ENCODE measurements around the gene SHD. TPM values are rescaled to one million over a fixed set of nuclear protein-coding genes. Genes with fewer than 3 reads are reported as not detected.

The SHD gene
- total RNA-seq, 1 donor from 2014 or later = 0.79 TPM

- Mint-ChIP-seq H3K4me1 (ENCODE audit: low read depth, unreplicated experiment) (no peaks in the 10 kb centered on the region), H3K27me3 (ENCODE audit: low read depth, unreplicated experiment) (peaks cover 2% of the 10 kb centered on the region), H3K9me3 (ENCODE audit: unreplicated experiment) (peaks cover 19% of the 10 kb centered on the region), H3K36me3 (ENCODE audit: low read depth, unreplicated experiment) (peaks cover 26% of the 10 kb centered on the region), H3K4me3 (ENCODE audit: unreplicated experiment) (no peak overlapping the region), H3K27ac (ENCODE audit: unreplicated experiment) (no peak overlapping the region)
- no peak overlapping the region for H3K4me3 ChIP-seq (ENCODE audit: insufficient read depth, low read depth, low read length)
- no peaks in the 10 kb centered on the region for H3K4me1 ChIP-seq (ENCODE audit: insufficient read depth, low read length)
- H3K27ac ChIP-seq (ENCODE audit: low read depth, low read length) = no peak overlapping the region
- no peaks in the 10 kb centered on the region for H3K36me3 ChIP-seq (ENCODE audit: insufficient read depth, low read length)
- H2AFZ ChIP-seq (ENCODE audit: low read depth, low read length) = no peak overlapping the region
- H3K27me3 ChIP-seq (ENCODE audit: insufficient read depth, low read length) = no peaks in the 10 kb centered on the region
- FAIRE-seq (no peak), DNase-seq (ENCODE audit: low read depth) (no peak)
- no peaks in the 10 kb centered on the region for H3K9me3 ChIP-seq (ENCODE audit: insufficient read depth, low read depth, low read length)
- TF ChIP-seq CTCF (IDR thresholded peaks at IDR 0.05; ENCODE audit: insufficient read depth, low read depth, low read length) = no peak
- no peak for TF ChIP-seq EZH2 (IDR thresholded peaks at IDR 0.05; ENCODE audit: insufficient read depth, low read length)
- no peaks in the 10 kb centered on the region for H4K20me1 ChIP-seq (ENCODE audit: insufficient read depth, low read length)
- H3K4me2 ChIP-seq (ENCODE audit: low read length) = no peak overlapping the region
- H3K79me2 ChIP-seq (ENCODE audit: insufficient read depth, low read length) = no peaks in the 10 kb centered on the region
- H3K9ac ChIP-seq (ENCODE audit: low read length) = no peak overlapping the region
These were observed 40.1 kb downstream of the SHD start for GRCh38 chr19:4319067-4319718.

GRCh38 chr19:4320419-4320818, 41.4 kb downstream of the SHD start:
- no peaks in the 10 kb centered on the region for H3K27me3 ChIP-seq (ENCODE audit: insufficient read depth, low read length)
- H3K4me2 ChIP-seq (ENCODE audit: low read length) = no peak overlapping the region
- H3K36me3 ChIP-seq (ENCODE audit: insufficient read depth, low read length) = no peaks in the 10 kb centered on the region
- no peak overlapping the region for H3K27ac ChIP-seq (ENCODE audit: low read depth, low read length)
- peaks cover 24% of the 10 kb centered on the region for H3K36me3 Mint-ChIP-seq (ENCODE audit: low read depth, unreplicated experiment)
- no peaks in the 10 kb centered on the region for H3K4me1 Mint-ChIP-seq (ENCODE audit: low read depth, unreplicated experiment)
- H2AFZ ChIP-seq (ENCODE audit: low read depth, low read length) = no peak overlapping the region
- no peak overlapping the region for H3K4me3 Mint-ChIP-seq (ENCODE audit: unreplicated experiment)
- no peak overlapping the region for H3K4me3 ChIP-seq (ENCODE audit: insufficient read depth, low read depth, low read length)
- H3K27me3 Mint-ChIP-seq (ENCODE audit: low read depth, unreplicated experiment) = peaks cover 2% of the 10 kb centered on the region
- peaks cover 19% of the 10 kb centered on the region for H3K9me3 Mint-ChIP-seq (ENCODE audit: unreplicated experiment)
- DNase-seq (ENCODE audit: low read depth) (no peak), FAIRE-seq (no peak)
- no peak overlapping the region for H3K9ac ChIP-seq (ENCODE audit: low read length)
- H3K4me1 ChIP-seq (ENCODE audit: insufficient read depth, low read length) = no peaks in the 10 kb centered on the region
- no peak for TF ChIP-seq CTCF (IDR thresholded peaks at IDR 0.05; ENCODE audit: insufficient read depth, low read depth, low read length)
- TF ChIP-seq EZH2 (IDR thresholded peaks at IDR 0.05; ENCODE audit: insufficient read depth, low read length) = no peak
- H3K9me3 ChIP-seq (ENCODE audit: insufficient read depth, low read depth, low read length) = no peaks in the 10 kb centered on the region
- no peaks in the 10 kb centered on the region for H3K79me2 ChIP-seq (ENCODE audit: insufficient read depth, low read length)
- no peaks in the 10 kb centered on the region for H4K20me1 ChIP-seq (ENCODE audit: insufficient read depth, low read length)
- no peak overlapping the region for H3K27ac Mint-ChIP-seq (ENCODE audit: unreplicated experiment)

DNA sequence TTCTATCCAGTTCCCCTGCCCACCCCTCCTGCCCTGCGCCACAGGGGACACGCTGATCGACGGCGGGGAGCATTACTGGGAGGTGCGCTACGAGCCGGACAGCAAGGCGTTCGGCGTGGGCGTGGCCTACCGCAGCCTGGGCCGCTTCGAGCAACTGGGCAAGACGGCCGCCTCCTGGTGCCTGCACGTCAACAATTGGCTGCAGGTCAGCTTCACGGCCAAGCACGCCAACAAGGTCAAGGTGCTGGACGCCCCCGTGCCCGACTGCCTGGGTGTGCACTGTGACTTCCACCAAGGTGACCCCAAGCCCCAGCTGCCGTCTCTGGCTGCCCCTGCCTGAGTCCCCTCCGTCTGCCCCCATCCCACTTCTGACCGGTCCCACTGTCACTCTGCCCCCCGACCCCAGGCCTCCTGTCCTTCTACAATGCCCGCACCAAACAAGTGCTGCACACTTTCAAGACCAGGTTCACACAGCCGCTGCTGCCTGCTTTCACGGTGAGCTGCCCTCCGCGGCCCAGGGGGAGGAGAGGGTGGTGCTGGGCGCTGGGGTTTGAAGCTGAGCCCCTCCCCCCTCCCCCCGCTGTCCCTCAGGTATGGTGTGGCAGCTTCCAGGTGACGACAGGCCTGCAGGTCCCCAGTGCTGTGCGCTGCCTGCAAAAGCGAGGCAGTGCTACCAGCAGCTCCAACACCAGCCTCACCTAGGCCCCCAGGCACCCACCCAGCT, 44.0 kb downstream of the SHD start:
- Histone ChIP-seq H3K36me3 (ENCODE audit: insufficient read depth, low read length) (no peaks in the 10 kb centered on the region), H3K27me3 (ENCODE audit: insufficient read depth, low read length) (no peaks in the 10 kb centered on the region), H3K9me3 (ENCODE audit: insufficient read depth, low read depth, low read length) (no peaks in the 10 kb centered on the region), H3K4me1 (ENCODE audit: insufficient read depth, low read length) (no peaks in the 10 kb centered on the region), H3K9ac (ENCODE audit: low read length) (no peak overlapping the region), H4K20me1 (ENCODE audit: insufficient read depth, low read length) (no peaks in the 10 kb centered on the region), H3K4me2 (ENCODE audit: low read length) (no peak overlapping the region), H3K79me2 (ENCODE audit: insufficient read depth, low read length) (no peaks in the 10 kb centered on the region), H3K27ac (ENCODE audit: low read depth, low read length) (no peak overlapping the region), H3K4me3 (ENCODE audit: insufficient read depth, low read depth, low read length) (no peak overlapping the region), H2AFZ (ENCODE audit: low read depth, low read length) (no peak overlapping the region)
- DNase-seq (ENCODE audit: low read depth) (no peak), FAIRE-seq (no peak)
- H3K4me1 Mint-ChIP-seq (ENCODE audit: low read depth, unreplicated experiment) = peaks cover 2% of the 10 kb centered on the region
- peaks cover 17% of the 10 kb centered on the region for H3K36me3 Mint-ChIP-seq (ENCODE audit: low read depth, unreplicated experiment)
- H3K9me3 Mint-ChIP-seq (ENCODE audit: unreplicated experiment) = peaks cover 19% of the 10 kb centered on the region
- H3K27me3 Mint-ChIP-seq (ENCODE audit: low read depth, unreplicated experiment) = peaks cover 2% of the 10 kb centered on the region
- no peak overlapping the region for H3K27ac Mint-ChIP-seq (ENCODE audit: unreplicated experiment)
- no peak overlapping the region for H3K4me3 Mint-ChIP-seq (ENCODE audit: unreplicated experiment)
- TF ChIP-seq EZH2 (IDR thresholded peaks at IDR 0.05; ENCODE audit: insufficient read depth, low read length) (no peak), CTCF (IDR thresholded peaks at IDR 0.05; ENCODE audit: insufficient read depth, low read depth, low read length) (no peak)
